GM19452 (cell line): ENCODE results near the gene LPXN.

ENCODE experiments used
- ATAC-seq: cut with Tn5 transposase; IDR thresholded peaks from one replicate; pipeline ENCODE4 v1.9.1; 2021; ENCODE audit not compliant: unreplicated experiment

The LPXN gene

GRCh38 chr11:58525037-58525614 is 50.5 kb downstream of the LPXN start:
- ATAC-seq: peak; percentile 91

- peak; percentile 33 for ATAC-seq
These were observed 51.2 kb downstream of the LPXN start for GRCh38 chr11:58524232-58525036.

- ATAC-seq: peak; percentile 71
These were observed 61.8 kb downstream of the LPXN start for GRCh38 chr11:58513747-58514367.

GRCh38 chr11:58511636-58512035 is 64.0 kb downstream of the LPXN start:
- ATAC-seq: no peak

GRCh38 chr11:58509748-58510147 is 65.9 kb downstream of the LPXN start:
- ATAC-seq: no peak

GRCh38 chr11:58508814-58509213 is 66.8 kb downstream of the LPXN start:
- no peak for ATAC-seq

- ATAC-seq: no peak
These were observed 67.7 kb downstream of the LPXN start, which contains the start of gene OR5B21 for GRCh38 chr11:58508005-58508404. Gene OR5B21 (minus strand): TSS chr11:58508105. CDS start chr11:58508105, 0 bp downstream.

- peak; percentile 4 for ATAC-seq
These were observed 68.3 kb downstream of the LPXN start for GRCh38 chr11:58507355-58507754.

- peak; percentile 32 for ATAC-seq
These were observed 68.7 kb downstream of the LPXN start for GRCh38 chr11:58506935-58507334.

GRCh38 chr11:58505849-58506248 is 69.8 kb downstream of the LPXN start:
- no peak for ATAC-seq

- ATAC-seq: no peak
These were observed 71.4 kb downstream of the LPXN start for GRCh38 chr11:58504232-58504631.

GRCh38 chr11:58503361-58503856 is 72.2 kb downstream of the LPXN start:
- peak; percentile 96 for ATAC-seq

- ATAC-seq: no peak
These were observed 73.7 kb downstream of the LPXN start for GRCh38 chr11:58502004-58502403.

- ATAC-seq: no peak
These were observed 77.2 kb downstream of the LPXN start for GRCh38 chr11:58498464-58498863.

GRCh38 chr11:58497951-58498350 is 77.7 kb downstream of the LPXN start:
- no peak for ATAC-seq

- peak; percentile 55 for ATAC-seq
These were observed 79.8 kb downstream of the LPXN start for GRCh38 chr11:58495906-58496305.

GRCh38 chr11:58494101-58494500 is 81.6 kb downstream of the LPXN start:
- ATAC-seq: no peak

- ATAC-seq: no peak
These were observed 82.0 kb downstream of the LPXN start for GRCh38 chr11:58493676-58494075.

GRCh38 chr11:58490827-58491226 is 84.8 kb downstream of the LPXN start:
- ATAC-seq: no peak

- no peak for ATAC-seq
These were observed 88.5 kb downstream of the LPXN start for GRCh38 chr11:58487170-58487569.

GRCh38 chr11:58485961-58486360 is 89.7 kb downstream of the LPXN start:
- no peak for ATAC-seq
